ENCODE measurements around the gene CCDC85A. TPM values are rescaled to one million over a fixed set of nuclear protein-coding genes. Genes with fewer than 3 reads are reported as not detected.

CCDC85A gene
- total RNA-seq, 1 donor from 2014 or later: 2.2 TPM

GRCh38 chr2:56314796-56315195, 131.0 kb downstream of the CCDC85A start:
- H3K27me3 Mint-ChIP-seq (ENCODE audit: low read depth): no peaks in the 10 kb centered on the region
- H3K27ac Mint-ChIP-seq: no peak overlapping the region
- H3K36me3 Mint-ChIP-seq: no peaks in the 10 kb centered on the region
- no peak for DNase-seq (ENCODE audit: low spot score in 2 of 2, unreplicated experiment in 2 of 2)
- H3K4me3 Mint-ChIP-seq: no peak overlapping the region
- no peaks in the 10 kb centered on the region for H3K9me3 Mint-ChIP-seq
- H3K4me1 Mint-ChIP-seq: peaks cover 6% of the 10 kb centered on the region
- no peak for TF ChIP-seq CTCF (IDR thresholded peaks at IDR 0.05; ENCODE audit: unreplicated experiment)

- no peaks in the 10 kb centered on the region for H3K27me3 Mint-ChIP-seq (ENCODE audit: low read depth)
- DNase-seq (ENCODE audit: low spot score in 2 of 2, unreplicated experiment in 2 of 2): no peak
- peaks cover 6% of the 10 kb centered on the region for H3K4me1 Mint-ChIP-seq
- H3K4me3 Mint-ChIP-seq: no peak overlapping the region
- no peaks in the 10 kb centered on the region for H3K9me3 Mint-ChIP-seq
- H3K27ac Mint-ChIP-seq: no peak overlapping the region
- TF ChIP-seq CTCF (IDR thresholded peaks at IDR 0.05; ENCODE audit: unreplicated experiment): no peak
- H3K36me3 Mint-ChIP-seq: no peaks in the 10 kb centered on the region
Observed at GRCh38 chr2:56315376-56315775, 131.6 kb downstream of the CCDC85A start.

GRCh38 chr2:56316011-56316410, 132.2 kb downstream of the CCDC85A start:
- no peak overlapping the region for H3K4me3 Mint-ChIP-seq
- no peak overlapping the region for H3K27ac Mint-ChIP-seq
- H3K36me3 Mint-ChIP-seq: no peaks in the 10 kb centered on the region
- no peaks in the 10 kb centered on the region for H3K27me3 Mint-ChIP-seq (ENCODE audit: low read depth)
- H3K9me3 Mint-ChIP-seq: no peaks in the 10 kb centered on the region
- no peak for TF ChIP-seq CTCF (IDR thresholded peaks at IDR 0.05; ENCODE audit: unreplicated experiment)
- H3K4me1 Mint-ChIP-seq: peaks cover 6% of the 10 kb centered on the region
- DNase-seq (ENCODE audit: low spot score in 2 of 2, unreplicated experiment in 2 of 2): no peak

DNA sequence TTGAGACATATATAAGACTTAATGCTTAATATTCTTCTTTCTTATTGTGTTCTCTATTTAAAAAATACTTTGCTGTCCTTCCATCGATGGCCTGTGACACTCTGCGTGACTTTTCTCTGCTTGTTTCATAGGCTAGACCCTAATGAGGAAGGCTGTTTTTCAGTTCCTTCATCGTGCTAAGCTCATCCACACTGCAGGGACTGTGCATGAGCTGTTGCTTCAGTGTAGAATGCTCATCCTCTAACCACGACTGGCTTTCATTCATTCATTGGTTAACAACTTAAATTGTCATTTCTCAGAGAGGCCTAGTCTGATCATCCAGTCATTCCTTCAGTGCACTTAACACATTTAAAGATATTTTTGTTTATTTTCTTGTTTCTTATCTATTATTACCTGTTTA, 134.4 kb downstream of the CCDC85A start:
- H3K4me3 Mint-ChIP-seq: no peak overlapping the region
- no peak for DNase-seq (ENCODE audit: low spot score in 2 of 2, unreplicated experiment in 2 of 2)
- no peak for TF ChIP-seq CTCF (IDR thresholded peaks at IDR 0.05; ENCODE audit: unreplicated experiment)
- no peaks in the 10 kb centered on the region for H3K27me3 Mint-ChIP-seq (ENCODE audit: low read depth)
- H3K9me3 Mint-ChIP-seq: peaks cover 12% of the 10 kb centered on the region
- H3K36me3 Mint-ChIP-seq: peaks cover 3% of the 10 kb centered on the region
- peaks cover 6% of the 10 kb centered on the region for H3K4me1 Mint-ChIP-seq
- no peak overlapping the region for H3K27ac Mint-ChIP-seq

DNA sequence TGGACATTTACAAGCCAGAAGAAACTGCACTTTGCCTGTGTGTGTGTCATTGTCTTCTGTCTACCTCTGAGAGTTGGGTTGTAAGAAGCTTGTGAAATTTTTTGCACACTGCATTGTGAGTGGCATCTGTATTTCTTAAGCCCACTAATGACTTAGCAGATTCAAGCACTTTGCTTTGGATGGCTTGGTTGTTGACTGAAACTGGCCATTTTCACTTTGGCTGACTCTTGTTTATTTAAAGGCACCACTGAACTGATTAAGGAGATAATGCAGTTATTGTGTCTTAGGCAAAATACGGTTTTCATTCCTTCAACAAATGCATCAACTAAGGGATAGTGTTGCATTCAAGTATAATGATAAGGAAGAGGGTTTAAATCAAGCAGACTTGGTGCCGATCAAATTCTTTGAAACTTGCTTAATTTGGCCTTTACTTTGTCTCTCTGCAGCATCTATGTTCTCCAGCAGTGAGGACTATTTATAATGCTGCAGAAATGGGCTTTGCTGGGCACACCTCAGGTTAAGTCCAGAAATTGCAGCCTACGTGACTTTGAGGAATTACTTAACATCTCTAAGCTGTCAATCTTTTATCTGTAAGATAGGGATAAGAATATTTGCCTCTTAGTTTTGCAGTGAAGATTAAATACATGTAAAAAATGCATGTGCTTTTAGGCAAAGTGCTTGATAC, 142.0 kb downstream of the CCDC85A start:
- no peak overlapping the region for H3K4me3 Mint-ChIP-seq
- H3K27ac Mint-ChIP-seq: no peak overlapping the region
- no peaks in the 10 kb centered on the region for H3K27me3 Mint-ChIP-seq (ENCODE audit: low read depth)
- H3K36me3 Mint-ChIP-seq: peaks cover 3% of the 10 kb centered on the region
- TF ChIP-seq CTCF (IDR thresholded peaks at IDR 0.05; ENCODE audit: unreplicated experiment): no peak
- H3K4me1 Mint-ChIP-seq: no peaks in the 10 kb centered on the region
- no peak for DNase-seq (ENCODE audit: low spot score in 2 of 2, unreplicated experiment in 2 of 2)
- peaks cover 12% of the 10 kb centered on the region for H3K9me3 Mint-ChIP-seq
